Activated T-cell treated with anti-CD3 and anti-CD28 coated beads, Interleukin-2, amount 50 U/mL, for 72 hours (primary cell): ENCODE measurements around the gene PYGM. TPM values are rescaled to one million over a fixed set of nuclear protein-coding genes. Genes with fewer than 3 reads are reported as not detected.
"Not testable (repeated sequence)": the region's sequence is repeated elsewhere in the genome, so short reads cannot be mapped to it uniquely, and the experiment has no call there.

Source experiments
- ATAC-seq, 2 donors: fragments of 150-1000 bp; cut with Tn5 transposase; replicated peaks in 1 of 2; 2 replicates each; pipeline ENCODE4 v1.10.0; 2021; ENCODE audit warnings: moderate library complexity in 2 of 2, mild to moderate bottlenecking in 1 of 2
- DNase-seq, 2 donors: peaks; one replicate each; pipeline ENCODE4 v3.0.0; 2021 to 2022; ENCODE audit warnings: mixed read lengths in 1 of 2
- H3K27ac Mint-ChIP-seq: one replicate; pipeline ENCODE4 v1.8.0; 2022; ENCODE audit warnings: mild to moderate bottlenecking, moderate library complexity, mixed read lengths
- H3K27me3 Mint-ChIP-seq: one replicate; pipeline ENCODE4 v1.8.0; 2022; ENCODE audit warnings: low read depth, mixed read lengths
- H3K36me3 Mint-ChIP-seq, 2 donors: one replicate each; pipeline ENCODE4 v1.8.0; 2022; ENCODE audit warnings: mixed read lengths in 2 of 2, mild to moderate bottlenecking in 1 of 2; ENCODE audit not compliant: insufficient read depth in 2 of 2
- H3K4me1 Mint-ChIP-seq: one replicate; pipeline ENCODE4 v1.8.0; 2022; ENCODE audit warnings: low read depth, mixed read lengths
- H3K4me3 Mint-ChIP-seq, 2 donors: one replicate each; pipeline ENCODE4 v1.8.0; 2022; ENCODE audit warnings: mild to moderate bottlenecking in 2 of 2, mixed read lengths in 2 of 2, moderate library complexity in 2 of 2
- H3K9me3 Mint-ChIP-seq, 2 donors: one replicate each; pipeline ENCODE4 v1.8.0; 2022; ENCODE audit warnings: mixed read lengths in 2 of 2
- total RNA-seq, 2 donors: library from RNA; stranded (reverse); gene quantifications; one replicate each; pipeline ENCODE4 v1.2.3, GENCODE V29; 2022

Gene PYGM
- total RNA-seq, 2 donors from 2014 or later: 4.0 to 4.5 TPM

GRCh38 chr11:64715756-64716472 lies 43.9 kb downstream of the PYGM start:
- peaks cover 66% of the 10 kb centered on the region for H3K27me3 Mint-ChIP-seq
- H3K4me3 Mint-ChIP-seq: no peak overlapping the region
- H3K4me1 Mint-ChIP-seq: peaks cover 9% of the 10 kb centered on the region
- DNase-seq: no peak
- H3K36me3 Mint-ChIP-seq: no peaks in the 10 kb centered on the region
- no peaks in the 10 kb centered on the region for H3K9me3 Mint-ChIP-seq
- H3K27ac Mint-ChIP-seq: no peak overlapping the region
- no peak for ATAC-seq

DNA sequence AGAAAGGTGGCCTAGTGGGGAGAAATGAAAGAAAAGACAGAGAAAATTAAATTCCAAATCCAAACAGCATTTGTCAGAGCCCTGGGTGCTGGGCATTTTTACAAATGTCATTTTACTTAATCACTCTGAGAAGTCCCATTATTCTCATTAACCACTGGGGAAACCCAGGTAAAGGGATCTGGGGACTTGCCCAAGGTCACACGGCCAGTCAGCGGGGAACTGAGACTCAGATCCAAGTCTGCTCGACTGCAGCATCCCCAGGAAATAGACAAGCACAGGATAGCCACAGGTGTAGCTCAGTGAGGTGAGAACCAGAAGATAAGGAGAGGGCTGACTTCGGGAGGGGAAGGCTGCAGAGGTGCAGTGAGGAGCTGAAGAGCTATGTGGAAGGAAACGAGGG lies 44.7 kb downstream of the PYGM start:
- Mint-ChIP-seq H3K9me3 (no peaks in the 10 kb centered on the region), H3K27me3 (peaks cover 66% of the 10 kb centered on the region), H3K27ac (no peak overlapping the region), H3K4me1 (peaks cover 9% of the 10 kb centered on the region), H3K4me3 (no peak overlapping the region), H3K36me3 (no peaks in the 10 kb centered on the region)
- DNase-seq: no peak
- no peak for ATAC-seq

DNA sequence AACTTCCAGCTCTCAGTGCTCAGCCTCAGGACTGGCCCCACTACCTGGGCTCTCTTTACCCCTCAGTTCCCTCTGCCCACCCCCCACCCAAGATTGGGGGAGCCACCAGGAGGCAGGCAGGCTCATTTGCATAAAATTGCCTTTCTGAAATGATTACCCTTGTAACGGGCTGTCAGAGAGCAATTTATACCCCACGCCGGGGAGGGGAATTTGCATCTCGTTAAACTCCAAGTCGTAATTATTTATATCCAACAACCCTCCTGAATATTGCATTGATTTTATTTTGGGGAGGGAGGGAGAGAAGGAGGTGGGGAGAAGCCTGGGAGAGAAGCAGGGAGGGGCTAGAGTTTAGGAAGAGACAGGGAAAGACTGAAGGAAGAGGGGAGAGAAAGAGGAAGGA lies 45.1 kb downstream of the PYGM start:
- ATAC-seq (no peak), DNase-seq (no peak)
- H3K9me3 Mint-ChIP-seq: no peaks in the 10 kb centered on the region
- H3K27me3 Mint-ChIP-seq: peaks cover 66% of the 10 kb centered on the region
- H3K4me1 Mint-ChIP-seq: peaks cover 9% of the 10 kb centered on the region
- no peak overlapping the region for H3K4me3 Mint-ChIP-seq
- H3K27ac Mint-ChIP-seq: no peak overlapping the region
- no peaks in the 10 kb centered on the region for H3K36me3 Mint-ChIP-seq

- Mint-ChIP-seq H3K4me3 (peak overlapping the region; percentile 27 to 47), H3K27me3 (peaks cover 66% of the 10 kb centered on the region), H3K9me3 (no peaks in the 10 kb centered on the region), H3K27ac (no peak overlapping the region), H3K36me3 (no peaks in the 10 kb centered on the region), H3K4me1 (peaks cover 9% of the 10 kb centered on the region)
- DNase-seq (no peak), ATAC-seq (peak in 1 of 2 donors; percentile 16)
Measured at GRCh38 chr11:64713781-64714363, 45.9 kb downstream of the PYGM start.

DNA sequence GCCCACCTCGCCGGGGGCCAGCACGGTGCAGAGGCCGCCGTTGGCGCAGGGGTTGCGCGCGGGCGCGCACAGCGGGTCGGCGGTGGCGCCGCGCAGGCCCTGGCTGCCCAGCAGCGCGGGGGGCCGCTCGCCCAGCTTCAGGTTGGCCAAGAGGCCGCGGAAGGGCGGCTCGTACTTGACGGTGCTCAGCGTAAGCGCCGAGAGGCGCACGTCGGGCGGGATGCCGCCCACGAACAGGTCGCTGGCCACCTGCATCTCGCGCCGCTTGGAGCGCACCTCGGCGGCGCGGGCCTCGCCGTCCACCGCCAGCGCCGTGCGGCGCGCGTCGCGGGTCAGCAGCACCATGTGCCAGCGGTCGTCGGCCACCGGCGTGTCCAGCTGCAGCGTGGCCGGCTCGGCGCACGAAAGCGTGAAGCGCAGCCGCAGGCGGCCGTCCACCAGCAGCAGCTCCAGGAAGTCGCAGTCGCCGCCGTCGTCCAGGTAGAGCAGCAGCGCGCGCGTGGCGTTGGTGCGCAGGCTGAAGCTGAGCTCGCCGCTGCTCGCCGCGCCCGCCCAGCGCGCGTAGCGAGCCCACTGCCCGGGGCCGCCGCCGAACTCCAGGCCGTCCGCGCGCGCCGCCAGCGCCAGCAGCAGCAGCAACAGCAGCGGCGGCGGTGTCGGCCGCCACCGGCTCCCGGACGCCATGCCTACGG lies 46.6 kb downstream of the PYGM start:
- DNase-seq (peak in 1 of 2 donors; percentile 31), ATAC-seq (peak; percentile 42 to 55)
- peaks cover 70% of the 10 kb centered on the region for H3K27me3 Mint-ChIP-seq
- no peak overlapping the region for H3K27ac Mint-ChIP-seq
- H3K9me3 Mint-ChIP-seq: no peaks in the 10 kb centered on the region
- H3K4me1 Mint-ChIP-seq: peaks cover 9% of the 10 kb centered on the region
- H3K4me3 Mint-ChIP-seq: no peak overlapping the region
- no peaks in the 10 kb centered on the region for H3K36me3 Mint-ChIP-seq

DNA sequence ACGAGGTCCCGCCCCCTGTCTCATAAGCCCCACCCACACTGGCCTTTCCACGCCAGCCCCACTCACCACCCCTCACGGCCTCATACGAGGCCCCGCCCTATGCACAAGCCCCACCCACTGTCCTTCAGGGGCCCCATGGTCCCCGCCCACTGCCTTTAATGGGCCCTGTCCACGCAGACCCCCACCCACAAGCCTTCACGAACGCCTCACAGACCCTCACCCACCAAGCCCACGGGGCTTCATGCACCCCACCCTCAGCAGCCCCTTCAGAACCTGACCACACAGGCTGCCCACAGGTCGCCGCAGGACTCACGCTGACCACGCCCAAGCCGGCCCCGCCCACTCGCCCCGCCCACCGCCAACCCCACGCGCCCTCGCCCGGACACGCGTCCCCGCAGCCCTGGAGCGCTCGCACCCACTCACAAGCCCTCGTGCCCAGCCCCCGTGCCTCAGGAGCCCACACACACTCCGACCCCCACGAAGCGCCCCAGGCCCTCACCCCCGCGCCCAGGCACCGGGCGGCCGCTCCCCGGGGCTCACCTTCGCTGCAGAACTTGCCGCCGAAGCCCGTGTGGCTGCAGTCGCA lies 47.3 kb downstream of the PYGM start:
- Mint-ChIP-seq H3K9me3 (no peaks in the 10 kb centered on the region), H3K4me1 (peaks cover 9% of the 10 kb centered on the region), H3K27ac (no peak overlapping the region), H3K27me3 (peaks cover 71% of the 10 kb centered on the region), H3K36me3 (no peaks in the 10 kb centered on the region), H3K4me3 (peak overlapping the region in 1 of 2 donors; percentile 56)
- no peak for DNase-seq
- ATAC-seq: peak; percentile 33 to 38

- H3K36me3 Mint-ChIP-seq: no peaks in the 10 kb centered on the region
- H3K9me3 Mint-ChIP-seq: no peaks in the 10 kb centered on the region
- ATAC-seq (no peak), DNase-seq (no peak)
- H3K4me1 Mint-ChIP-seq: peaks cover 9% of the 10 kb centered on the region
- peaks cover 65% of the 10 kb centered on the region for H3K27me3 Mint-ChIP-seq
- no peak overlapping the region for H3K27ac Mint-ChIP-seq
- H3K4me3 Mint-ChIP-seq: peak overlapping the region in 1 of 2 donors; percentile 56
Measured at GRCh38 chr11:64711956-64712362, 47.8 kb downstream of the PYGM start.

- H3K4me1 Mint-ChIP-seq: peaks cover 9% of the 10 kb centered on the region
- ATAC-seq (no peak), DNase-seq (no peak)
- H3K36me3 Mint-ChIP-seq: no peaks in the 10 kb centered on the region
- peak overlapping the region in 1 of 2 donors; percentile 27 for H3K4me3 Mint-ChIP-seq
- H3K27me3 Mint-ChIP-seq: peaks cover 59% of the 10 kb centered on the region
- no peaks in the 10 kb centered on the region for H3K9me3 Mint-ChIP-seq
- no peak overlapping the region for H3K27ac Mint-ChIP-seq
Measured at GRCh38 chr11:64711138-64711955, 48.4 kb downstream of the PYGM start.

- no peaks in the 10 kb centered on the region for H3K36me3 Mint-ChIP-seq
- no peak overlapping the region for H3K27ac Mint-ChIP-seq
- DNase-seq (no peak), ATAC-seq (no peak)
- peaks cover 9% of the 10 kb centered on the region for H3K4me1 Mint-ChIP-seq
- H3K4me3 Mint-ChIP-seq: no peak overlapping the region
- no peaks in the 10 kb centered on the region for H3K9me3 Mint-ChIP-seq
- peaks cover 55% of the 10 kb centered on the region for H3K27me3 Mint-ChIP-seq
Measured at GRCh38 chr11:64710418-64711137, 49.2 kb downstream of the PYGM start.

- Mint-ChIP-seq H3K36me3 (no peaks in the 10 kb centered on the region), H3K4me1 (no peaks in the 10 kb centered on the region), H3K27ac (no peak overlapping the region), H3K9me3 (no peaks in the 10 kb centered on the region), H3K4me3 (no peak overlapping the region), H3K27me3 (peaks cover 34% of the 10 kb centered on the region)
- DNase-seq (no peak), ATAC-seq (no peak)
Measured at GRCh38 chr11:64705501-64705900, 54.3 kb downstream of the PYGM start.

DNA sequence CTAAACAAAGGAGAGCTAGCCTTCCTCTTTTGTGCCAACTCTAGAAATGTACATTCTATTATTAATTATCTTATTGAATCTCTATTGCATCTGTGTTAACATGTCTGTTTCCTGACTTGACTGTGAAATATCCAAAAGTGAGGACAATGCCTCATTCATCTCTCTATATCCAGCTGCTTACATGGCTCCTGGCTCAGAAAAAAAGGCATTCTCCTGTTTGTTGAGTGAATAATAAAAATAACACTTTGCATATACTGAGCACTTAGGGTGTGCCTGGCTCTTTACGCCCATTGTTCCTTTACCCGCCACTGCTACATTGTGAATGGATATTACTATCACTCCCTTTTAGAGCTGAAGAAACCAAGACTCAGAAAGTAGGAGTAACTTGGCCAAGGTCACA lies 56.7 kb downstream of the PYGM start:
- no peak overlapping the region for H3K27ac Mint-ChIP-seq
- no peaks in the 10 kb centered on the region for H3K36me3 Mint-ChIP-seq
- DNase-seq (no peak), ATAC-seq (no peak)
- no peaks in the 10 kb centered on the region for H3K4me1 Mint-ChIP-seq
- no peak overlapping the region for H3K4me3 Mint-ChIP-seq
- H3K9me3 Mint-ChIP-seq: no peaks in the 10 kb centered on the region
- H3K27me3 Mint-ChIP-seq: peaks cover 22% of the 10 kb centered on the region

DNA sequence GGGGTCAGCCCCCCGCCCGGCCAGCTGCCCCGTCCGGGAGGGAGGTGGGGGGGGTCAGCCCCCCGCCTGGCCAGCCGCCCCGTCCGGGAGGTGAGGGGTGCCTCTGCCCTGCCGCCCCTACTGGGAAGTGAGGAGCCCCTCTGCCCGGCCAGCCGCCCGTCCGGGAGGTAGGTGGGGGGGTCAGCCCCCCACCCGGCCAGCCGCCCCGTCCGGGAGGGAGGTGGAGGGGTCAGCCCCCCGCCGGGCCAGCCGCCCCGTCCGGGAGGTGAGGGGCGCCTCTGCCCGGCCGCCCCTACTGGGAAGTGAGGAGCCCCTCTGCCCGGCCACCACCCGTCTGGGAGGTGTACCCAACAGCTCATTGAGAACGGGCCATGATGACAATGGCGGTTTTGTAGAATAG lies 57.8 kb downstream of the PYGM start:
- peaks cover 20% of the 10 kb centered on the region for H3K27me3 Mint-ChIP-seq
- H3K4me1 Mint-ChIP-seq, DNase-seq, ATAC-seq, H3K4me3 Mint-ChIP-seq, H3K36me3 Mint-ChIP-seq, H3K27ac Mint-ChIP-seq, H3K9me3 Mint-ChIP-seq: not testable (repeated sequence)
